DOHH2 (cell line): Measurements from ENCODE around the gene CAMTA1.

Source experiments
- H3F3A ChIP-seq: fragments of 200-600 bp; sonication (generic), shearing (Covaris generic); 2 replicates; pipeline ENCODE4 v1.6.0; 2016; ENCODE audit warnings: antibody characterized with exemption, mild to moderate bottlenecking; ENCODE audit not compliant: control insufficient read depth, insufficient read depth
- H3K27ac ChIP-seq: fragments of 200-600 bp; sonication (generic); 2 replicates; pipeline ENCODE4 v1.5.1; 2014; ENCODE audit warnings: low read depth, mild to moderate bottlenecking, low read length, moderate library complexity
- H3K27me3 ChIP-seq: fragments of 200-600 bp; sonication (generic); 2 replicates; pipeline ENCODE4 v1.6.1; 2014; ENCODE audit warnings: mild to moderate bottlenecking, low read length, mixed read lengths; ENCODE audit not compliant: control insufficient read depth
- H3K36me3 ChIP-seq: fragments of 200-600 bp; sonication (generic); 2 replicates; pipeline ENCODE4 v1.6.1; 2014; ENCODE audit warnings: mild to moderate bottlenecking, low read length, moderate library complexity, mixed read lengths; ENCODE audit not compliant: control insufficient read depth
- H3K4me1 ChIP-seq: fragments of 200-600 bp; sonication (generic); 2 replicates; pipeline ENCODE4 v1.6.1; 2014; ENCODE audit warnings: mild to moderate bottlenecking, low read length, mixed read lengths; ENCODE audit not compliant: control insufficient read depth
- H3K4me2 ChIP-seq: fragments of 200-600 bp; sonication (generic); 2 replicates; pipeline ENCODE4 v1.6.0; 2014; ENCODE audit warnings: mild to moderate bottlenecking, low read length, moderate library complexity
- H3K4me3 ChIP-seq: fragments of 200-600 bp; sonication (generic); 2 replicates; pipeline ENCODE4 v1.5.1; 2014; ENCODE audit warnings: mild to moderate bottlenecking, low read length, mixed read lengths
- H3K79me2 ChIP-seq: fragments of 200-600 bp; sonication (generic); 2 replicates; pipeline ENCODE4 v1.6.1; 2014; ENCODE audit warnings: mild to moderate bottlenecking, low read length, mixed read lengths; ENCODE audit not compliant: control insufficient read depth
- H3K9me2 ChIP-seq: fragments of 200-600 bp; sonication (generic); replicated peaks from 2 replicates; pipeline ENCODE4 v1.6.1; 2014; ENCODE audit warnings: mild to moderate bottlenecking, low read length, mixed read lengths; ENCODE audit not compliant: control insufficient read depth
- H3K9me3 ChIP-seq: fragments of 200-600 bp; sonication (generic); 2 replicates; pipeline ENCODE4 v1.6.1; 2014; ENCODE audit warnings: antibody characterized with exemption, low read length, mixed read lengths; ENCODE audit not compliant: control insufficient read depth, insufficient read depth
- H4K20me1 ChIP-seq: fragments of 200-600 bp; sonication (generic); 2 replicates; pipeline ENCODE4 v1.6.0; 2014; ENCODE audit warnings: low read depth, mild to moderate bottlenecking, antibody characterized with exemption, low read length, moderate library complexity; ENCODE audit not compliant: control insufficient read depth, insufficient read depth
- CTCF ChIP-seq: fragments of 200-600 bp; sonication (generic); IDR thresholded peaks from one replicate; pipeline ENCODE4 v1.5.1; 2014; ENCODE audit warnings: antibody characterized with exemption, mild to moderate bottlenecking, low read depth, low read length; ENCODE audit not compliant: poor library complexity, severe bottlenecking
- EZH2phosphoT487 ChIP-seq: fragments of 200-600 bp; sonication (generic); IDR thresholded peaks from 2 replicates; pipeline ENCODE4 v1.6.1; 2017; ENCODE audit warnings: borderline replicate concordance, mild to moderate bottlenecking, antibody characterized with exemption, low read length, moderate library complexity, mixed read lengths

CAMTA1 gene

GRCh38 chr1:6802454-6802853 is 17.2 kb downstream of the CAMTA1 start:
- no peak overlapping the region for H3K4me2 ChIP-seq
- H3F3A ChIP-seq, result peaks cover 2% of the 10 kb centered on the region; the same call in 1 of the 2 replicates
- H3K36me3 ChIP-seq, result peaks cover 8% of the 10 kb centered on the region
- TF ChIP-seq CTCF (no peak), EZH2phosphoT487 (no peak)
- H3K27ac ChIP-seq, result no peak overlapping the region
- peaks cover 19% of the 10 kb centered on the region; the same call in 1 of the 2 replicates for H4K20me1 ChIP-seq
- H3K4me1 ChIP-seq, result peaks cover 23% of the 10 kb centered on the region
- H3K4me3 ChIP-seq, result no peak overlapping the region
- H3K9me3 ChIP-seq, result no peaks in the 10 kb centered on the region
- H3K79me2 ChIP-seq, result peaks cover 85% of the 10 kb centered on the region
- H3K27me3 ChIP-seq, result no peaks in the 10 kb centered on the region
- H3K9me2 ChIP-seq, result no peaks in the 10 kb centered on the region

- H3K4me1 ChIP-seq, result peaks cover 23% of the 10 kb centered on the region
- peaks cover 2% of the 10 kb centered on the region; the same call in 1 of the 2 replicates for H3F3A ChIP-seq
- no peaks in the 10 kb centered on the region for H3K27me3 ChIP-seq
- H4K20me1 ChIP-seq, result peaks cover 20% of the 10 kb centered on the region; the same call in 1 of the 2 replicates
- H3K4me3 ChIP-seq, result no peak overlapping the region
- H3K9me3 ChIP-seq, result no peaks in the 10 kb centered on the region
- no peaks in the 10 kb centered on the region for H3K9me2 ChIP-seq
- TF ChIP-seq EZH2phosphoT487, result no peak
- no peak for TF ChIP-seq CTCF
- H3K79me2 ChIP-seq, result peaks cover 88% of the 10 kb centered on the region
- H3K27ac ChIP-seq, result no peak overlapping the region
- H3K4me2 ChIP-seq, result no peak overlapping the region
- H3K36me3 ChIP-seq, result peaks cover 8% of the 10 kb centered on the region
Measured at GRCh38 chr1:6802893-6803292, 17.6 kb downstream of the CAMTA1 start.

DNA sequence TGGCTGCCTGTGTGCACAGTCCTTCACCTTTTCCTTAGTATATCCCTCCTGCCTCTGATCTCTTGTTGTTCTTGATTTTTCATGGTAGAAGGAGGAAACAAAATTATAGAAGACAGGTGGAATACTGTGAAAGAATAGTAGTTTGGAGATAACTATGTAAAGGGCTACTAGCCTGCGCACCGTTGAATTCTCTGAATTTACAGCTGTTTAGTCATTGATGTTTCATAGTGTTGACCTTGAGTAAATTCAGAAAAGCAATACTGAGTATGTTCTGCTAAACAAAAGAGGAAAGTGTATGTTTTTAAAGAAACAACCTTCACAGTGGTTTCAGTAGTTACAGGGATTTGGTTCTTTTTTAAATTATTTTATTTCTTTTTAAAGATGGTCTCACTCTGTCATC is 18.1 kb downstream of the CAMTA1 start:
- no peak overlapping the region for H3K27ac ChIP-seq
- H3K9me3 ChIP-seq, result no peaks in the 10 kb centered on the region
- peaks cover 88% of the 10 kb centered on the region for H3K79me2 ChIP-seq
- TF ChIP-seq EZH2phosphoT487, result no peak
- TF ChIP-seq CTCF, result no peak
- H3K9me2 ChIP-seq, result no peaks in the 10 kb centered on the region
- no peak overlapping the region for H3K4me2 ChIP-seq
- peaks cover 23% of the 10 kb centered on the region for H3K4me1 ChIP-seq
- H3F3A ChIP-seq, result peaks cover 2% of the 10 kb centered on the region; the same call in 1 of the 2 replicates
- peaks cover 24% of the 10 kb centered on the region; the same call in 1 of the 2 replicates for H4K20me1 ChIP-seq
- H3K27me3 ChIP-seq, result no peaks in the 10 kb centered on the region
- peaks cover 10% of the 10 kb centered on the region for H3K36me3 ChIP-seq
- H3K4me3 ChIP-seq, result no peak overlapping the region
